HG03565 (cell line): ENCODE results near the gene ZNF225.
A peak's percentile ranks its signal among the peaks of the same experiment; 100 is the strongest.
"Not testable (repeated sequence)": the region's sequence is repeated elsewhere in the genome, so short reads cannot be mapped to it uniquely, and the experiment has no call there.

ENCODE experiments used
- ATAC-seq: cut with Tn5 transposase; IDR thresholded peaks from one replicate; pipeline ENCODE4 v1.9.1; 2021; ENCODE audit warnings: mild to moderate bottlenecking, moderate library complexity; ENCODE audit not compliant: unreplicated experiment

Gene ZNF225

GRCh38 chr19:44156475-44156874 lies 43.3 kb downstream of the ZNF225 start:
- ATAC-seq, result no peak

GRCh38 chr19:44163789-44164188 lies 50.6 kb downstream of the ZNF225 start:
- no peak for ATAC-seq

GRCh38 chr19:44164327-44164672 lies 51.1 kb downstream of the ZNF225 start:
- no peak for ATAC-seq

- ATAC-seq, result peak; percentile 93
Measured at GRCh38 chr19:44164673-44165512, 51.7 kb downstream of the ZNF225 start, which contains the start of gene ZNF226. TSS of gene ZNF226 (plus strand) at chr19:44165100. CDS start at chr19:44170081, 4,981 bp downstream.

- not testable (repeated sequence) for ATAC-seq
Measured at GRCh38 chr19:44170660-44171059, 57.5 kb downstream of the ZNF225 start.

GRCh38 chr19:44176590-44176989 lies 63.4 kb downstream of the ZNF225 start:
- ATAC-seq, result no peak

- no peak for ATAC-seq
Measured at GRCh38 chr19:44180968-44181367, 67.8 kb downstream of the ZNF225 start.

- no peak for ATAC-seq
Measured at GRCh38 chr19:44182145-44182544, 68.9 kb downstream of the ZNF225 start.
